ENCODE measurements around the gene RAPGEFL1.
"Not testable (repeated sequence)": the region's sequence is repeated elsewhere in the genome, so short reads cannot be mapped to it uniquely, and the experiment has no call there.

The RAPGEFL1 gene

GRCh38 chr17:40175928-40176753 lies 1.1 kb upstream of the RAPGEFL1 start:
- DNase-seq, result no peak

- DNase-seq, result no peak
These were observed 538 bp upstream of the RAPGEFL1 start for GRCh38 chr17:40176754-40177110.

DNA sequence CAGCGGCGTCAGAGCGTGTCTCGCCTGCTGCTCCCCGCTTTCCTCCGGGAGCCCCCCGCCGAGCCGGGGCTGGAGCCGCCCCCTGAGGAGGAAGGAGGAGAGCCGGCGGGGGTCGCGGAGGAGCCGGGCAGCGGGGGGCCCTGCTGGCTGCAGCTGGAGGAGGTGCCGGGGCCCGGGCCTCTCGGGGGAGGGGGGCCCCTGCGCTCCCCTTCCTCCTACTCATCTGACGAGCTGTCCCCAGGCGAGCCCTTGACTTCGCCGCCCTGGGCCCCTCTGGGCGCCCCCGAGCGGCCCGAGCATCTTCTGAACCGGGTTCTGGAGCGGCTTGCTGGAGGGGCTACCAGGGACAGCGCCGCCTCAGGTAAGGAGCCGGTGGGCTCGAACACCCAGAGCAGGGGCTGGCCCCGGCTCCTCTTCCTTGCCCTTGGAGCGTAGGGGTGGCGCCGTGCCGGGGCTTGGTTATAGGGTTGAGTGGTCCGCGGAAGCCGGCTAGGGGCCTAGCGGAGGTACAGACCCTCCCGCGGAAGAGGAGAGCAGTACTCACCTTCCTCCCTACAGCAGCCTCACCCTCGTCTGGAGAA lies 841 bp downstream of the RAPGEFL1 start:
- DNase-seq, result no peak

- DNase-seq, result no peak
These were observed 1.4 kb downstream of the RAPGEFL1 start for GRCh38 chr17:40178660-40179059.

DNA sequence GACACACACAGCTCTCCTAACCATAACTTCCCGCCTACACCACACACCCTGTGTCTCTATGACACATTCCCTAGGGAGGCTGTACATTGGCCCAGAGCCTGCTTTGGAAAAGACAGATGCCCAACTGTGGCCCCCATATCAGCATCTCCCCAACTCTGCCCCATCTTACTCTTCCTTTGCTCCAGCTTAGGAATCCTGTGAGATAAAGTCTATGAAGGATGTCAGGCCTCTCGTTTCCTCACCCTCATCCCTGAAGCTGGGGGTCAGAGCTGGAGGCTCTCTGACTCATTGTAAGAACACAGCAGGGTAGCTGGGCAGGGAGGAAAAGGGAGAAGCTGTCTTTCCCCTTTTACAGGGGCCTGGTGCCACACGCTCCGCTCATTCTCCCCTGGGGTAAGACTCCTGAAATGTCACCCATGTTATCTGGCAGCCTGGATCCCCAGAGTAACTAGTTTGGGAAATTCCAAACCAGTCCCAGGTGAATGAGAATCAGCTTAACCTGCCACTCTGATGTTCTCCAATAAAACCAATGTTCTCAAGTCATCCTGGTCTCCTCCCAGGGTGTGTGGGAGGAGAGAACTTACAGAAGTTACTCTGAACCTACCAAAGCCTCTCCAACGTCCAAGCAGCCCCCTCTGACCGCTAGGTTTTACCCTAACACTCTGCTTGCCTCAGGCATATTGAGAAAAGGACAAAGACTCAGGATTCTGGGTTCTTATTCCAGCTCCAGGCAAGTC lies 2.8 kb downstream of the RAPGEFL1 start:
- no peak for DNase-seq

DNA sequence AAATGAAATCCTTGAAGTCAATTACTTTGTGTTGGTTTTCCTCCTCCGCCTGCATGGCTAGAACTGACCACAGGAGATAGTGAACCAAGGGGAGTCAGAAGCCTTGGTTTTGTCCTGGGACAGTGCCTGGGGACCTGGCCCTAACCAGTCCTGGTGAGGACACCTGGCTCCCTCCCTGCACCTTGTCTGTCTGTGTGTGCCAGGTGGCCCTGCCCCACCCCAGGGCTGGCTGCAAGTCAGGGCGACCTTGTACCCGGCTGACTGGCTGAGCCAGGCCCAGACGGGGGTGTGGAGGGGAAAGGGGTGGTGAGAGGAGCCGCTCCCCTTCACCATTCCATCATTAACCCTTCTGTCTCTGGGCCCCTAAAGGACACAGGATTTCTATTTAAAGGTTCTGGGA lies 3.4 kb downstream of the RAPGEFL1 start:
- DNase-seq, result no peak

- DNase-seq, result no peak
These were observed 3.9 kb downstream of the RAPGEFL1 start for GRCh38 chr17:40181205-40181604.

GRCh38 chr17:40182606-40183005 lies 5.3 kb downstream of the RAPGEFL1 start:
- no peak for DNase-seq

- no peak for DNase-seq
These were observed 10.0 kb downstream of the RAPGEFL1 start for GRCh38 chr17:40187238-40187637.

GRCh38 chr17:40188694-40189093 lies 11.4 kb downstream of the RAPGEFL1 start:
- no peak for DNase-seq

DNA sequence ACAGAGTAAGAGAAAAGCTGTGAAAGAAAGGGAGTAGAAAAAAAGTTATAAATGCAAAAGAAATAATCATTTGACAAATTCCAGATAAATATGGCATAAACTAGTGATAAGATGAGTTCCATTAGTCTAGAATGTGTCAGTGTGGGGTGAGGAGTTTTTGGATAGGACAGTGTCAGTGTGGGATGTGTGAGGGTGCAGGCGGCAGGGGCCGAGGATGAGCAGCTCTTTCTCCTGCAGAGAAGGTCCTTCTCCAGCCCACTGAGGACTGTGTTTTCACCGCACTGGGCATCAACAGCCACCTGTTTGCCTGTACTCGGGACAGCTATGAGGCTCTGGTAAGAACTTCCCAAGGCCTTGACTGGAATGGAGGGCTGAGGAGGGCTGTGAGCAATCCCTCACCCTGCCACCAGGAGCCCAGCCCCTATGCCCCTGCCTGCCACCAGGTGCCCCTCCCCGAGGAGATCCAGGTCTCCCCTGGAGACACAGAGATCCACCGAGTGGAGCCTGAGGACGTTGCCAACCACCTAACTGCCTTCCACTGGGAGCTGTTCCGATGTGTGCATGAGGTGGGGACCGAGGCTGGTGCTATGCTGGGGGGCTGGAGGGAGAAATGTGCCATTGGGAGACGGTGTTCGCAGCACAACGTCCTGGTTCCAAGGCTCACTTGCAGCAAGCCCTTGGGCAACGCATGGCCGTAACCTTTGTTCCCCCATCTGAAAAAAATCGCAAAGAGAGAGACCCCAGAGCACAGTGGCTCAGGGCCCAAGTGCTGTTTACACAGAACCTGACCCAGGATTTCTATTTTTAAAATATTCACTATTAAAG lies 13.1 kb downstream of the RAPGEFL1 start:
- DNase-seq, result peak; percentile 65

- DNase-seq, result peak; percentile 39
These were observed 14.3 kb downstream of the RAPGEFL1 start for GRCh38 chr17:40191237-40192208.

GRCh38 chr17:40192961-40193360 lies 15.7 kb downstream of the RAPGEFL1 start:
- no peak for DNase-seq

- no peak for DNase-seq
These were observed 17.6 kb downstream of the RAPGEFL1 start for GRCh38 chr17:40194821-40195220.

DNA sequence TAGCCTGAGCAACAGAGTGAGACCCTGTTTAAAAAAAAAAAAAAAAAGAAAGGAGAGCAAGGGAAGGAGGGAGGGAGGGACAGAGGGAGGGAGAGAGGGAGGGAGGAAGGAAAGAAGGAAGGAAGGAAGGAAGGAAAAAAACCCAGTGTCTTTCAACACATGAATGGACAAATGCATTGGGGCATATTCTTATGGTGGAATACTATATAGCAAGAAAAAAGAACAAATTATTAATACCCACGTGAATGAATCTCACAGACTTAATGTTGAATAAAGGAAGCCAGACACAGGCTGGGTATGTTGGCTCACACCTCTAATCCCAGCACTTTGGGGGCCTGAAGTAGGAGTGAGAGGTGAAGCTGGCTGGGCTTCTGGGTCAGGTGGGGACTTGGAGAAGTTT lies 20.3 kb downstream of the RAPGEFL1 start:
- DNase-seq, result no peak

GRCh38 chr17:40197965-40198456 lies 20.7 kb downstream of the RAPGEFL1 start:
- not testable (repeated sequence) for DNase-seq

DNA sequence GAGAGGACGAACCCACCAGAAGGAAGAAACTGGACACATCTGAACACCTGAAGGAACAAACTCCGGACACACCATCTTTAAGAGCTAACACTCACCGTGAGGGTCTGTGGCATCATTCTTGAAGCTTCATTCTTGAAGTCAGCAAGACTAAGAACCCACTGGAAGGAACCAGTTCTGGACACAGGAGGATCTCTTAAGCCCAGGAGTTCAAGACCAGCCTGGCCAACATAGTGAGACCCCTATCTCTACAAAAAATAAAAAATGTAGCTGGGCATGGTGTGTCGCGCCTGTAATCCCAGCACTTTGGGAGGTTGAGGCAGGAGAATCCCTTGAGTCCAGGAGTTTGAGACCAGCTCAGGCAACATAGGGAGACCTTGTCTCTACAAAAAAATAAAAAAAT lies 21.3 kb downstream of the RAPGEFL1 start:
- no peak for DNase-seq

- DNase-seq, result no peak
These were observed 25.9 kb downstream of the RAPGEFL1 start for GRCh38 chr17:40203131-40203530.

GRCh38 chr17:40206193-40206592 lies 28.9 kb downstream of the RAPGEFL1 start:
- not testable (repeated sequence) for DNase-seq

- DNase-seq, result no peak
These were observed 32.3 kb downstream of the RAPGEFL1 start for GRCh38 chr17:40209404-40210093.

DNA sequence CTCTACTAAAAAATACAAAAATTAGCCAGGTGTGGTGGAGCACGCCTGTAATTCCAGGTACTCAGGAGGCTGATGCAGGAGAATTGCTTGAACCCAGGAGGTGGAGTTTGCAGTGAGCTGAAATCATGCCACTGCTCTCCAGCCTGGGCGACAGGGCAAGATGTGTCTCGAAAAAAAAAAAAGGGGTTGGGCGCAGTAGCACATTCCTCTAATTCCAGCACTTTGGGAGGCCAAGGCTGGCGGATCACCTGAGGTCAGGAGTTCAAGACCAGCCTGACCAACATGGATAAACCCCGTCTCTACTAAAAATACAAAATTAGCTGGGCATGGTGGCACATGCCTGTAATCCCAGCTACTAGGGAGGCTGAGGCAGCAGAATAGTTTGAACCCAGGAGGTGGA lies 36.6 kb downstream of the RAPGEFL1 start:
- not testable (repeated sequence) for DNase-seq
